Activated T-cell treated with anti-CD3 and anti-CD28 coated beads, Interleukin-2, amount 50 U/mL, for 24 hours (primary cell): ENCODE measurements around the gene C10orf90.
"Not testable (repeated sequence)": the region's sequence is repeated elsewhere in the genome, so short reads cannot be mapped to it uniquely, and the experiment has no call there.

Experiments
- DNase-seq: peaks from one replicate; pipeline ENCODE4 v3.0.0-alpha.2; 2020
- H3K27ac Mint-ChIP-seq: 2 replicates; pipeline ENCODE4 v1.8.0; 2020; ENCODE audit warnings: mild to moderate bottlenecking, mixed read lengths
- H3K27me3 Mint-ChIP-seq: 2 replicates; pipeline ENCODE4 v1.8.0; 2020; ENCODE audit warnings: mixed read lengths
- H3K36me3 Mint-ChIP-seq: 2 replicates; pipeline ENCODE4 v1.8.0; 2020; ENCODE audit warnings: low read depth, mixed read lengths
- H3K4me1 Mint-ChIP-seq: 2 replicates; pipeline ENCODE4 v1.8.0; 2020; ENCODE audit warnings: low read depth, mixed read lengths
- H3K4me3 Mint-ChIP-seq: 2 replicates; pipeline ENCODE4 v1.8.0; 2020; ENCODE audit warnings: mild to moderate bottlenecking, moderate library complexity, mixed read lengths
- H3K9me3 Mint-ChIP-seq: 2 replicates; pipeline ENCODE4 v1.8.0; 2020; ENCODE audit warnings: mixed read lengths

Gene C10orf90

DNA sequence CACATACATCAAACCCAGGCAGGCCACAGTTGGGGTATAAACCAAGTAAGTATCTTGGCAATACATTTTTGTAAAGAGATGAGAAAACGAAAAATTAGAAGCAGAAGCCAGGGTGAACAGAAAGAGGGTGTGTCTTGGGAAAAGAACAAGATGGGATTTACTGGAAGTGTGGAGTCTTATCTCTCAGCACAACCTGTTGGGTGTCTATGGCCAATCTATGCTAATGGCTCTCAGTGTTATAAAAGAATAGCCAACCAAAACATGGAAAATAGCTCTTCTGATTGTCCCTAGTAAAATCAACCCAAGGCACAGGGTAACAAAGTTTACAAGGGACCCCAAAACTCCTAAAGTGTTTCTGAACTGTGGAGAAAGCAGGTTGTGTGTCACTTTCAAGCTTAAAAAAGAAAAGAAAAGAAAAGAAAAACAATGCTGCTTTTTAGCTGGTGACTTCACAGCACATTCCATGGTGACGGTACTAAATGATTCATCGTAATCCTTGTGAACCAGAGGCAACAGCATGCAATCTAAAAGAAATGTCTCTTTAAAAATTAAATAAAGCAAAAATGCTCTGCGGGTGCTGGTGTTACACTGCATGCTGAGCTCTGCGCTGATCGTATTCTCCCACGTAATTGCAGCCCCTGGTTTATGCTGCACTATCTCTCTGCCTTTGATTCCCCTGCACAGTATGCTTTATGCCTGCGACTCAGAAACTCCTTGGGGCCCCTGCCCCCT, 100.8 kb downstream of the C10orf90 start:
- Mint-ChIP-seq H3K36me3 (no peaks in the 10 kb centered on the region), H3K4me3 (no peak overlapping the region), H3K27me3 (no peaks in the 10 kb centered on the region), H3K27ac (no peak overlapping the region), H3K9me3 (no peaks in the 10 kb centered on the region), H3K4me1 (no peaks in the 10 kb centered on the region)
- no peak for DNase-seq

DNA sequence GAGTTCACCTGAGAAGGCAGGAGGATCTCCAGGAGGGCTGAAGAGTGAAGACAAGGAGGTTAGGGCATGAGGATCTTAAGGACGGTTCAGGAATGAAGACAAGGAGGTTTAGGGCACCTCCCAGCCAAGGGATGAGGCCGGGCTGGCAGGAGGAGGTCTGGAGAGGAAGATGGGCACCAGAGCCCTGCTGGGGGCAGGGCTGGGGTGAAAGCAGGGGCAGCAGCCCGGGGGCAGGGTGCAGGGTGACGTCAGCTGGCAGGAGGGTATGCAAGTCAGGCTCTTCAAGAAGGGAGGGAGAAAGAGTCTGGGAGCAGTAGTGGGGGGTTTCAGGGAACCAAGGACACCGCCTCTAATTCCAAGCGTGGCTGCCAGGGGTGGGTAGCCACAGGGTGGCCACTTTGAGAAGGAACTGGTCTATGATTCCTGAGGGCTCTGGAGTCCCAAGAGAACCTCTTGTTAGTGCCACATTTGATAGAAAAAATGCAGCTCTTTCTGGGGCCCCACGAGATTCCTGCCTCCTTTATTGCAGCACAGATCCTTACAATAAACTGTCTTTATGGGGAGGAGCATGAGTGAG, 101.6 kb downstream of the C10orf90 start:
- H3K9me3 Mint-ChIP-seq: no peaks in the 10 kb centered on the region
- no peaks in the 10 kb centered on the region for H3K36me3 Mint-ChIP-seq
- H3K27ac Mint-ChIP-seq: no peak overlapping the region
- no peak for DNase-seq
- no peak overlapping the region for H3K4me3 Mint-ChIP-seq
- no peaks in the 10 kb centered on the region for H3K27me3 Mint-ChIP-seq
- H3K4me1 Mint-ChIP-seq: no peaks in the 10 kb centered on the region

DNA sequence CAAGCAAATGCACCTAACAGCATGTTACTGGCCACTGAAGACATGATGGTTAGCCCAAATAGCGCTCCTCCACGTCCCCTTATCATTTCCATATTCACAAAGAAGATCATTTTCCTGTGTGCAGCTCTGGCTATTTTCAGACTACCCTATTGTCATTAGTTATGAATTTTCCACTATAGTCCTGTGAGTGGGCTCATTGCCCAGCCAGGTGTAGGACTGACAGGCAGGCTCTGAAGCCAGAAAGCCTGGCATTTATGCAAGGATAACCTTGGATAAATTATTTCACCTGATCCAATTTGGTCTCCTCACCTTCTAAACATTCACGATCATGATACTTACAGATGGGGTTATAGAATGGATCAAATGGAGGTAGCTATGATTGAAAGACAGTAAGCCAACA, 104.6 kb downstream of the C10orf90 start:
- Mint-ChIP-seq H3K9me3 (no peaks in the 10 kb centered on the region), H3K36me3 (no peaks in the 10 kb centered on the region), H3K27ac (no peak overlapping the region), H3K27me3 (no peaks in the 10 kb centered on the region), H3K4me1 (no peaks in the 10 kb centered on the region), H3K4me3 (no peak overlapping the region)
- no peak for DNase-seq

DNA sequence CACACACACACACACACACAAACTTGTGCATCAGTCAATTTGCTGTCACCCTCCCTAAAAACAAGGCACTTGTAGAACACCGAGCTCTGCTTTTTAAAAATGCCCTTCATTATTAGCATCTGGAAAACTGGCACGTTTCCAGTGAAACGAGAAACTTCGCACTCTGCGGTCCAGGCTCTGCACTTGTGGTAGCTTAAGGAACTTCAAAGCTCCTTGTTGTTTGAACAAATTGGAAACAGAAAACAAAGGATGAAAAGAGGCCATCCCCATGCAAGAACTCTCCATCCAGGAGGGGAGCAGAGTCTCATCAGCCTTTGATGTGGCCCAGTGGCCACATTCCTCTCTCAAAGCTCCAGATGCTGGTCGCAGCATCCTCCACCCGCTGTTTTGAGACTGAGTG, 105.1 kb downstream of the C10orf90 start:
- no peak overlapping the region for H3K4me3 Mint-ChIP-seq
- no peaks in the 10 kb centered on the region for H3K27me3 Mint-ChIP-seq
- DNase-seq: no peak
- no peaks in the 10 kb centered on the region for H3K36me3 Mint-ChIP-seq
- no peak overlapping the region for H3K27ac Mint-ChIP-seq
- no peaks in the 10 kb centered on the region for H3K9me3 Mint-ChIP-seq
- no peaks in the 10 kb centered on the region for H3K4me1 Mint-ChIP-seq

DNA sequence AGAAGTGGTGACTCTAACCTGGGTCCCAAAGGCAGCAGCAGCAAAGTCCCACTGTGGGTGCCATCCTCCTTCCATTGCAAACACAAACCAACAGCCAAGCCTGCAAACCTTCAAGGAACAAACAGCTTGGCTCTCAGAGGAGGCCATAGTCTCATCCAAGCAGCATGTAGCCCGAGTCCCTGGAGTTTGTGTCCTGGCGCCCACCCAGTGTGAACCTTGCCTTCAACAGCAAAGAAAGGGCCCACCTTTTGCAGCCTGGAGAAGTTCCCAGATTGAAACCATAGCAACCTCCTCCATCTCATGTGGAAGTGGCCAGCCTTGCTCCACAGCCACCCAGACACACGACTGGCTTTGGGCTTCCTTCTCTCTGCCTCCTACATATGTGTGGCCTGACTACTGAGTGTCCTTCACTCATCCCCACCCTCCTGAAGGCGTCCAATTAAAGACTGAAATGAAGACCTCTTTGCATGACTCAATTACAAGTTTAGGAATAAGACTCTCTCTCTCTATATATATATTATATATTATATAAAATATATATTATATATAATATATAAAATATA, 106.1 kb downstream of the C10orf90 start:
- no peak for DNase-seq
- H3K36me3 Mint-ChIP-seq: no peaks in the 10 kb centered on the region
- no peaks in the 10 kb centered on the region for H3K9me3 Mint-ChIP-seq
- H3K27ac Mint-ChIP-seq: no peak overlapping the region
- H3K27me3 Mint-ChIP-seq: no peaks in the 10 kb centered on the region
- H3K4me3 Mint-ChIP-seq: no peak overlapping the region
- H3K4me1 Mint-ChIP-seq: no peaks in the 10 kb centered on the region

DNA sequence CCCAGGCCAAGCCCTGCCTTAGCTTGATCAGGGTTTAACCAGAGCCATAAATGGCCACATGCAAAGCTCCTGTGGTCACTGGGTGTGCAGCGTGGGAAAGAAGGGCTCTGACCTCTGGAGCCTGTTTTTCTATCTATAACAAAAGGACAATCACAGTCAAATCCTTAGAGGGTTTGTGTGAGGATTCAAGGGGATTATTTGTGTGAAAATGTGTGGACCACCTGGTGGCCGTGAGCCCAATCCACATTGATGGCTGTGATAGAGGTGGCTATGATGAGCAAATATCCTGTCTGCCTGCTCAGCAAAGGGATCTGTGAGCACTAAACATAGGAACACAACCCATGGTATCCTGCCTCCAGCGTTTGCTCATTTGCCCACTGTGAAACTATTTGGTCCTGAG, 107.1 kb downstream of the C10orf90 start:
- H3K4me3 Mint-ChIP-seq: no peak overlapping the region
- H3K27ac Mint-ChIP-seq: no peak overlapping the region
- H3K27me3 Mint-ChIP-seq: no peaks in the 10 kb centered on the region
- no peaks in the 10 kb centered on the region for H3K9me3 Mint-ChIP-seq
- no peaks in the 10 kb centered on the region for H3K36me3 Mint-ChIP-seq
- H3K4me1 Mint-ChIP-seq: no peaks in the 10 kb centered on the region
- DNase-seq: no peak

DNA sequence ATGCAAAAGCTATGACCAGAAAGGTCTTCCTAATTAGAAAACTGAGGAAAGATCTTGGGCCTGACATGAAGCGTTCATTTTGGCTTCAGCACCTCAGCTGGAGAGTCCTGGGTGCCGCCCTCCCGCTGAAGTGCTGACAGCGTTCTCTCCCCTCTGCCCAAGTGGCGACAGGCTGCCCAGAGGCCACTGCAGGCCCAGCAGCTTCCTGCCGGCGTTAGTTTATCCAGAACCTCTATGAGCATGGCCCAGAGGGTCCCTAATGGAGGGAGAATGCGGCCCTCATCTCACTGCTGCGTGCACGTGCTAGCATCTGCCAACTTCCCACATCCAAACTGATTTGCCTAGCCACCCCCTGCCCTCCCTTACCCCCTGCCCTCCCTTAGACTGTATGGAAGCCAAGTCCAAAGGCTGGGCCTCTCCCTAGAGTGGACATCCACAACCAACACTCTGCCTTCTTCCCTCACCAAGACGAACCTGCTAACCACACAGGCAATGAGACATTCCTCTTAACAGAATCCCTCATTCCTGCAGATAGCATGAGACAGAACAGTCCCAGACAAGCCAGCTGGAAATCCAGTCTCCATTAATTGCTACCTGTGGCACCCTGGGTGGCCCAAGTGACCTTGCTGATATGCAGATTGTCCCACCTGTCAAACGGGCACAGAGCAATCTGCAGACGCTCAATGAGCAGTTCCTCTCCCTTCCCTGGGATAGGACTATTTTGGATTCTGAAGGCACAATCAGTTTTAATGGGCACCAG, 108.4 kb downstream of the C10orf90 start:
- Mint-ChIP-seq H3K9me3 (no peaks in the 10 kb centered on the region), H3K27me3 (no peaks in the 10 kb centered on the region), H3K36me3 (no peaks in the 10 kb centered on the region), H3K4me1 (no peaks in the 10 kb centered on the region), H3K27ac (no peak overlapping the region), H3K4me3 (no peak overlapping the region)
- DNase-seq: no peak

DNA sequence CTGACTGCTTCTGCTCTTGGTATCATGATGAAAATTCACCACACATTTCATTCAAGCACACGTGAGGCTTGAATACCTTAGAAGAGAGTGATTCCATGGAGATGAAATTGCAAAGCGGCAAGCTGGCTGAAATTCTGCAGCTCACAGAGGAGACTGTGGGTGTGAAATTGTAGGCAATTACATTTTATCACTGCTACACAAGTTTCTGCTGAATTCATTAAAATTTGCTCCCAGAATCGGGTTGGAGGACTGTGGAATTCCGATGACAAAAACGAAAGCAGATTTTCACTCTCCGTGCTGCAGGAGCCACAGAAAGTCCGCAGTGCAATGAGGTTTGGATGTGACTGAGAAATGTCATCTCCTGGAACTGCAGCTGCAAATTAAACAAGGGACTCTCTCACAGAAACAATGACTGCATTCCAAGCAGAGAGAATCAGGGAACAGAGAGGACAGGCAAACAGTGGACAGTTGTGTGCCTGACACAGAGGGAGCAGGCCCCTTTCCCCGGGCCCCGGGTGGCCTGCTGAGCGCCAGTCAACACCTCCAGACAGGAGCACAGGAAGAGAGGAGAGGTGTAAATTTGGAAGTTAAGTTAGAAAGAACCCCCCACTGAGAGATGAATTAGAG, 109.1 kb downstream of the C10orf90 start:
- no peak for DNase-seq
- Mint-ChIP-seq H3K36me3 (no peaks in the 10 kb centered on the region), H3K27me3 (no peaks in the 10 kb centered on the region), H3K27ac (no peak overlapping the region), H3K9me3 (no peaks in the 10 kb centered on the region), H3K4me1 (no peaks in the 10 kb centered on the region), H3K4me3 (no peak overlapping the region)

DNA sequence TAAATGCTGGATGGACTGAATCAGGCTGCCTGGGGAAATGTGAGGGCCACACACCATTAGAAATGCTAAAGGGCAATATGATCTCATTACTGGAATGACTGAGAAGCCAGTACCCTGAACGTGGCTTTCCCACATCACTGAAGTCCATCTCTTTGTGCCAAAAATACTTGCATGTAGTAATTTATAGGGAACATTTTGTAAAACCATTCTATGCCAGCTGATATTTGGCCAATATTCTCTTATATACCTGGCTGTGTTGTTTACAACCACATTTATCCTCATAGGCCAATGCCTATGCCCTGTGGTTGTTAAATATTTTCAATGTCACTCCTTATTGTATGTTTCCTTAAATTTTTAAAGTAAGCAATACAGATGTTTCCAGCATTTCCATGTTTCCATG, 111.6 kb downstream of the C10orf90 start:
- Mint-ChIP-seq H3K36me3 (no peaks in the 10 kb centered on the region), H3K4me1 (no peaks in the 10 kb centered on the region), H3K4me3 (no peak overlapping the region), H3K9me3 (no peaks in the 10 kb centered on the region), H3K27ac (no peak overlapping the region), H3K27me3 (no peaks in the 10 kb centered on the region)
- no peak for DNase-seq

DNA sequence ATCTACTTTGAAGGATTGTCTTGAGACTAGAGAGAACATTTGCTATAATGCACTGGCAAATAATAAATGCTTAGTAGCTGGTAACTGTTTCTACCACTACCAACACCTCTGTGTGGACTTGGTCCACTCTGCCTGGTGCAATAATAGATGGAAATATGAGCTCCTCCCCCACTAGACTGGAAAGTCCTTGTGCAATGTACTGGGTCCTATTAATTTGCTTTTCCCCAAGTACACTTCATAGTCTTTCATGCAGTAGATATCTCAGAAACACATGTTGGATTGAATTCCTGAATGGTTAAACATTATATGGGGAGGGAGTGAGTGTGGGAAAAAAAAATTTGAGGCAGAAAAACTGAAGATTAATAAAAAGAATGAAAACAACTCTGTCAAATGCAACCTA, 119.3 kb downstream of the C10orf90 start:
- H3K36me3 Mint-ChIP-seq: no peaks in the 10 kb centered on the region
- H3K9me3 Mint-ChIP-seq: no peaks in the 10 kb centered on the region
- H3K4me1 Mint-ChIP-seq: no peaks in the 10 kb centered on the region
- no peak for DNase-seq
- H3K4me3 Mint-ChIP-seq: no peak overlapping the region
- H3K27me3 Mint-ChIP-seq: no peaks in the 10 kb centered on the region
- no peak overlapping the region for H3K27ac Mint-ChIP-seq

DNA sequence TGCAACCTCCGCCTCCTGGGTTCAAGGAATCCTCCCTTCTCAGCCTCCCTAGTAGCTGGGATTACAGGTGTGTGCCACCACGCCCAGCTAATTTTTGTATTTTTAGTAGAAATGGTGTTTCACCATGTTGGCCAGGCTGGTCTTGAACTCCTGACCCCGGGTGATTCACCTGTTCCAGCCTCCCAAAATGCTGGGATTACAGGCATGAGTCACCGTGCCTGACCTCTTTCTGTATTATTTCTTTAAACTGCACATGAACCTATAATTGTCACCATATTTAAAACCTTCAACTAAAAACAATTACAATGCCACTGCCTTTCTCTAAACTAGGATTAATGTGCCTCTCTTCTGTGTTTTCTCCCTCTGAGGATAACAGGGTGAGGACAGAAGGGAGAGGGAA, 119.9 kb downstream of the C10orf90 start:
- not testable (repeated sequence) for H3K36me3 Mint-ChIP-seq, DNase-seq, H3K4me3 Mint-ChIP-seq, H3K27me3 Mint-ChIP-seq, H3K27ac Mint-ChIP-seq, H3K4me1 Mint-ChIP-seq, H3K9me3 Mint-ChIP-seq

DNA sequence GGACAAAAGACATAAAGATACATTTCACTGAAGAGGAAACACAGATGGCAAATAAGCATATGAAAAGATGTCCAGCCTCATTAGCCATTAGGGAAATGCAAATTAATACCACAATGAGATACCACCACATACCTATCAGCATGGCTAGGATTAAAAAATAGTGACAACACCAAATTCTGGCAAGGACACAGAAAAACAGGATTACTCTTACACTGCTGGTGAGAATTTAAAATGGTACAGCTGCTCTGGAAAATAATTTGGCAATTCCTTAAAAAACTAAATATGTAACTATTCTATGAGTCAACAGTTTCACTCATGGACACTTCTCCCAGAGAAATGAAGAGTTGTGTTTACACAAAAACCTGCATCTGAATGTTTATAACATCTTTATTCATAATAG, 121.1 kb downstream of the C10orf90 start:
- Mint-ChIP-seq H3K4me3 (no peak overlapping the region), H3K4me1 (no peaks in the 10 kb centered on the region), H3K36me3 (no peaks in the 10 kb centered on the region), H3K27ac (no peak overlapping the region), H3K9me3 (no peaks in the 10 kb centered on the region), H3K27me3 (no peaks in the 10 kb centered on the region)
- no peak for DNase-seq

DNA sequence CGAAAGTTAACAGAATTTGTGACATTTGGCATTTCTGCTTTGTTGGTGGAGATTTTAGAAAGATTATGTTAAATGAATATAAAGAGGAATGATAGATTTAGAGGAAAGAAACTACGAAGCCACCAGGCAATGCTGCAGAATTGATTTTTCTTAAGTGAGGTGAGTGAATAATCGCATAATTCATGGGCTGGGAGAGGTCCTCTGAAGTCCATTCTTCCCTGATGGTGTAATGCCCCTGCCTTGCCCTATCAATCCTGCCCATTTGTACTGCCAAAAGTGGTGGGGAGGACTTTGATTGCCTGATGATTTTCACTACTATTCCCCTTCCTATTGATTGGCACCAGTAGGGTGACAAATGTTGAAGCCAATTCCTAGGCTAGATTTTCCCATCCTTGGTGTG, 125.9 kb downstream of the C10orf90 start:
- no peak overlapping the region for H3K4me3 Mint-ChIP-seq
- no peak overlapping the region for H3K27ac Mint-ChIP-seq
- no peak for DNase-seq
- H3K4me1 Mint-ChIP-seq: no peaks in the 10 kb centered on the region
- H3K27me3 Mint-ChIP-seq: no peaks in the 10 kb centered on the region
- no peaks in the 10 kb centered on the region for H3K9me3 Mint-ChIP-seq
- H3K36me3 Mint-ChIP-seq: no peaks in the 10 kb centered on the region

DNA sequence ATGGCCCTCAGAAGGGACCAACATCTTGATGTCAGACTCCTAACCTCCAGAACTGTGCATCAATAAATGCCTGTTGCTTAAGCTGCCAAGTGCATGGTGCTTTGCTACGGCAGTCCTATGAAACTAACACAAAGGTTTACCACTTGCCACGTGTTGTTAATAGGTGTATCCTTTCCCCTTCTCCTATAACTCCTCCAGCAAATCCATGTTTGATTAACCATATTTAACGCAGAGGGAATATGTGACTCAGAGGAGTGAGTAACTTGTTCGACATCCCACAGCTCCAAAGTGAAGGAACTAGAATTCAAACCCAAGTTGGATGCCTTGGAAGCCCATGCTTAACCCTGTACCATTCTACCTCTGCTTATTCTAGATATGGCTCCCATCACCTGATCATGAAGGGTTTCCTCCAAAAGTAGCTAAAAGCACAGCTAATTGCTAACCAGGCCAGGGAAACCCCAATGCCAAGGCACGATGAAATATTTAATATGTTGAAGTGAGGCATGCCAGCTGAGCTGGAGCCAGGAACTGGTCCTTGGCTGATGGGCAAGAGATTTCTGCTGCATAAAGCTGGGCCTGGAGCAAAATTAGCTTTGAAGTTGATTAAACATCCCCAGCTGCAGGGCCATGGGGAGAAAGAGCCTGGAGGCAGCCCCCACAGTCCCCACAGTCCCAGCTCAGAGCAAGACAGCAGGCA, 131.9 kb downstream of the C10orf90 start:
- H3K9me3 Mint-ChIP-seq: no peaks in the 10 kb centered on the region
- H3K36me3 Mint-ChIP-seq: no peaks in the 10 kb centered on the region
- H3K27me3 Mint-ChIP-seq: no peaks in the 10 kb centered on the region
- no peak overlapping the region for H3K4me3 Mint-ChIP-seq
- H3K27ac Mint-ChIP-seq: no peak overlapping the region
- H3K4me1 Mint-ChIP-seq: no peaks in the 10 kb centered on the region
- no peak for DNase-seq
